ENCODE results near the gene FGF19.
A peak's percentile ranks its signal among the peaks of the same experiment; 100 is the strongest.
"Not testable (repeated sequence)": the region's sequence is repeated elsewhere in the genome, so short reads cannot be mapped to it uniquely, and the experiment has no call there.

Gene FGF19

DNA sequence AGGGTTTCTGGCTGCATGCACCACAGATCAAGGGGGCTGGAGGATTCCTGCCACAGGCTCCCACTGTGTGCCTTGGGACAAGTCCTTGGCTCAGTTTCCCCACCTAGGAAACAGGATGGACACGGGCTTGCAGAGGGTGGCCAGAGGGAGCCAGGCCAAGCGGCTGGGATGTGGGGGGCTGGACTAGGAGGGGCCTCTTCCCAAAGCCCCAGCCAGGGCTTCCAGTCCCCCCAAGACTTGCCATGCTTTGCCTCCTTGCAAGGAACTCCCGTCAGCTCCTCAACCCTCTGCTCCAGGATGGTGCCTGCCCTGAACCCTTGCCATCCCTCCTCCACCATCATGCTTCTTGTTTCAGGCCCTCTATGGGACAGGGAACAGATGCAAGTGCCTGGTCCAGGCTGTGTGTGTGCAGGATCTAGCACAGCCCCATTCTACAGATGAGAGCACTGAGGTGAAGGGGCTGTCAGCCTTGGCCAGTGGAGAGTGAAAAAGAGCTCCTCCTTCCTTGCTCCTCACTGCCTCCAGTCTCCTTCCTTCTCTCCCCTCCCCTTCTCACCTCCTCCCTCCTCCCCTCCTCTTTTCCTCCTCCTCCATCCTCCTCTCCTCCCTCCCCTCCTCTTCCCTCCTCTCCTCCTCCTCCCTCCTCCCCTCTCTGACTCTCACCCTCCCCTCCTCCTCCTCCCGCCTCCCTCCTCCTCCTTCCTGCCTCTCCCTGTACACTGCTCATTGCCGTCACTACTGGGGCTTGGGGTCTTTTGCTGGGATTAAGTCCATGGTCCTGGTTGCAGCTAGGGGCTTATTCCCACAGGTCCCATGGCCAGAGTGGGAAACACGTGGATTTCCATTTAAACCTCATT lies 13.3 kb upstream of the FGF19 start:
- no peak for DNase-seq

GRCh38 chr11:69716099-69716498 lies 12.3 kb upstream of the FGF19 start:
- DNase-seq = no peak

DNA sequence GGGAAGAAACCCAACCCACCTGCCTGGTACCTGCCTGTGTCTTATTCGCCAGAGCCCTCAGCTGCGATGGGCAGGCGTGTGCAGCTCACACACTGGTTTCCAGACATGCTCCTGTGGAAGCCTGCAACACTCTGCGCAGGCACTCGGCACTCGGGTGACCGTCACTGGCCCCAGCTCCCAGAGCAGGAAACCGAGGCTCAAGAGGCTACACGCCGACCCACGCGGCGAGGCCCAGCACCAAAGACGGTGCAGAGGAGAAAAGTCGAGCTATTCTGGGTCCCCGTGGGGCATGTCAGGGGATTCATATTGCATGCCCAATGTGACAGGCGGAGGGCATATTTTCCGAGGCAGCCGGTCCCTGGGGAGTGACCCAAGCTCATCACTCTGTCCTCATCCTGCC lies 11.6 kb upstream of the FGF19 start:
- no peak for DNase-seq

DNA sequence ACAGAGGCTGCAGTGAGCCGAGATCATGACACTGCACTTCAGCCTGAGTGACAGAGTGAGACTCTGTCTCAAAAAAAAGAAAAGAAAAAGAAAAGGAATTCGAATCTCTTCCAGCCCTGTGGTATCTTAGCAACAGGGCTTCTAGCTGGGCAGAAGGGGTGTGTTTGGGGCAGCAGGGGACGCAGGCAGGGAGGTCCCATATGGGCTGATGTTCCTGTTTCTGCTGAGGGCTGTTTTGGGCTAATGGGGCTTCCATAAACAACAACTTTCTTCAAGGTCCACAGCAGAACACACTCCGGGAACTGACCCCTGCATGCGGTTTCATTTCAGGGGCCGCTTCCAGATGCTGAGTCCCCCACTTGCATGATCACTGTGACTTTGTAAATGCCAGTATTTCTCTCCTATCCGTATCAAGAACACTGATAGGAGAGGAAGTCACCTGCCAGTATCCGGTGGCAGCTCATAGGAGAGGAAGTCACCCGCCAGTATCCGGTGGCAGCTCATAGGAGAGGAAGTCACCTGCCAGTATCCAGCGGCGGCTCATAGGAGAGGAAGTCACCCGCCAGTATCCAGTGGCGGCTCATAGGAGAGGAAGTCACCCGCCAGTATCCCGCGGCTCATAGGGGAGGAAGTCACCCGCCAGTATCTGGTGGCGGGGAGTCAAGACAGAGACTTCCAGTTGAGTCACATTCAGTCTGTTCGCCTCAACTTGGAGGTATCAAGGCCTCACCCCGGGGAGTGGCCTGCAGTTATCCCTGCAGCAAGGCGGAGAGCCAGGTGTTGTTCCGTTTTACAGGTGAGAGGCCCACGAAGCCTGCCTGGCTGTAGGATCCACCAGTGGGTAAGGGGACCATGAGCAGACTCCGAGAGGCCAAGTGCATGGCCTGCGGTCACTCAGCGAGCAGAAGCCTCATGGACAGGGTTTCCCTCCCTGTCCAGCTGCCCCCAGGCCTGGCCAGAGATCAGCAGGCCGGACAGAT lies 8.3 kb upstream of the FGF19 start:
- peak; percentile 35 for DNase-seq

DNA sequence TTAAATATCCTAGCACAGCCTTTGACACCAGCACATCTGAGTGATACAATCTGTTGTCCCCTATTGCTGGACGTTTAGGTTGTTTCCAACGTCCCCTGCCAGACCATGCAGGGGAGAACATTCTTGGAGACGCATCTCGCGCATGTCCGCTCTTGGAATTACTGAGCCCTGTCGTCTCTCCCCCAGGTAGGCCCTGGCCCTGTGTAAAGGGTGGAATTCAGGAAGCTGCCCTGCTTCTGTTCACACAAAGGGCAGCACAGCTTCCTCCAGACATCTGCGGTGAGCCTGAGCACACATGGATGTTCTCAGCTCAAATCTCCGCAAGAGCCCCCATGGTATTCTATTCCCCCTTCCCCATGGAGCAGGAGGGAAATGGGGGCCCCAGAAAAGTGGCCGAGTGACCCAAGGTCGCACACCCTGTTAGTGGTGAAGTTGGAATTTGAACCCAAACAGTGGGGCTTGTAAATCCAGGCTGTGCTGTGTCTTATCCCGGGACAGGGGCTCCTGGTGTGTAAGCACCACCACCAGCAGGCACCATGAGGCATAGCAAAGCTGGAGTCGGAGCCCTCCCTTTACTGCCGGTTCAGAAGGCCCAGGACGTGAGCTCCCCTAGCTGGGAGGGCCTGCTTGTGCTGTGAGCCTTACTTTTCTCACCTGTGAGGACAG lies 5.0 kb upstream of the FGF19 start:
- DNase-seq = no peak

DNA sequence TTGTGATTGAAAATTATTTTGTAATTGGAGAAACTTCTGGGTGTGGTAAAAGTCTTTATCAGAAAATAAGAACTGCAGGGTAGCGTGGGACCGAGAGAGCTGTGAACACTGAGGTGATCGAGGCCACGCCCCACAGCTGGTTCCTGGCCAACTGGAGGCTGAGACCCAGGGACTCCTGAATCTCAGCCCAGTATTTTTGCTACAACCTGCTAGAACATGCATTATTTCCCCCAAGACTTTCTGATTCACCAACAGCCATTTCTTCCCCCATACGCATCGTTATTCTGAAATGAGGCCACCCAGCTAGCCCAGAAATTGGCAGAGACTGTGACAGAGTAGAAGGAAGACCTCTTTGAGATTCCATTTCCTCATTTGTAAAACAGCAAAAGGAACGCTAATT lies 3.4 kb upstream of the FGF19 start:
- DNase-seq = no peak

DNA sequence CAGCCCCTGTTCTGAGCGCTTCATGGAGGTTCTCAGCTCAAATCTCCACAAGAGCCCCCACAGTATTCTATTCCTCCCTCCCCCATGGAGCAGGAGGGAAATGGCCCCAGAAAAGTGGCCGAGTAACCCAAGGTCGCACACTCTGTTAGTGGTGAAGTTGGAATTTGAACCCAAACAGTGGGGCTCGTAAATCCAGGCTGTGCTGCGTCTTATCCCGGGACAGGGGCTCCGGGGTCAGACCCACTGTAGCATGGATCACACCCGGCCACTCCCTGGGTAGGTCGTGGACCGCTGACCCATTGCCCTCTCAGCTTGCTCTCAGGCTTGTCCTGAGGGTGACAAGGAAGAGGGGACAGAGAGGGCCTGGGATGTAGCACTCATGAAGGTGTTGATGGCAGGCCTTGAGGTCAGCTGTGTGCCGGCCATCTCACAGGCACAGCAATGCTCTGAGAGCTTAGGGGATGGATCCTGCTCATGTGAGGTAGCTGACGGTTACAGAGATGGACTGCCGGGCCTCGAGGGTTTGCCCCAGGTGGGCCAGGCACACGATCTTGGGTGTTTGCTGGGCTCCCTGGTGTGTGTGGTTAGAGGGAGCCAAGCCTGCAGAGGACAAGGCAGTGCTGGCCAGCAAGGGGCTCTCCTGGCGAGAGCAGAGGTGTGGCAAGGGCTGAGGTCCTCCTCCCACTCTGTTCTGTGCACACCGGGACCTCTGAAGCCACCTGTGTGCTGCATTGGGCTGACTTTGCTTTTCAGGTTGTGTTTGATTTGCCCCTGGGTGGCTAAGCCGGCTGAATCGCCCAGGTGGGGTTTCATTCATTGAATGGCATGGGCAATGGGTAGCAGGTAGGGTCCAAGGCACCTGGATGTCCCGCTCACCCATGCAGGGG lies 2.3 kb upstream of the FGF19 start:
- no peak for DNase-seq

- DNase-seq = no peak
Measured at GRCh38 chr11:69705351-69705811, 1.6 kb upstream of the FGF19 start.

- DNase-seq = peak; percentile 35
Measured at GRCh38 chr11:69704508-69705253, 859 bp upstream of the FGF19 start.

- no peak for DNase-seq
Measured at GRCh38 chr11:69703453-69703767, 412 bp downstream of the FGF19 start.

DNA sequence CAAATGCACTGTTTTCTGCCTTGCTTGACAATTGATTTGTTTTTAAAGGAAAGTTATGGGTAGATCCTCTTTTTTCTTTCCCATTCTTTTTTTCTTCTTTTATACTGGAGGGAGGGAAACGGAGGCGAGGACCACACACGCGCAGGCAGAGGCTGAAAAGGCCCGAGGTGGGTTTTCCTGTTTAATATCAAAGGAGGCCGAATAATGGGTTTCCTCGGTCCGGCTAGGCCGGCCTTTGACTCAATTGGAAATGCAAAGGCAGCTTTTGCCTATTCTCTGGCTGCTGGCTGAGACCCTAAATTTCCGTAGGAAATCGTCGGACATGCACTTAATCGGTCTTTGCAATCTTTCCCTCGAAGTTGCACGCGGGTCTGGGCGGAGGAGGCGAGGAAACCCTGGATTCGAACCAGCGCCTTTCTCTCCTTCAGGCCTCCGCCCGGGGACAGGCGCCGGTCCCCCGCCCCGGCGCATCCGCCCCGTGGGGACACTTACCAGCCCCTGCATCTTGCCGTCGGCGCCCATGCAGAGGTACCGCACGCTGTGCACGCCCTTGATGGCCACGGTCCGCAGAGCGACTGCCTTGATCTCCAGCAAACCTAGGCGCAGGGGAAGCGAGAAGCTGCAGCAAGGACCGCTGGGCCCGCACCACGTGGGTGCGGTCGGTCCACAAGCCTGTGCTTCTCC lies 911 bp downstream of the FGF19 start:
- no peak for DNase-seq

- no peak for DNase-seq
Measured at GRCh38 chr11:69702239-69702691, 1.6 kb downstream of the FGF19 start.

GRCh38 chr11:69700278-69701140 lies 3.3 kb downstream of the FGF19 start:
- DNase-seq = no peak

- no peak for DNase-seq
Measured at GRCh38 chr11:69699213-69699612, 4.6 kb downstream of the FGF19 start.

DNA sequence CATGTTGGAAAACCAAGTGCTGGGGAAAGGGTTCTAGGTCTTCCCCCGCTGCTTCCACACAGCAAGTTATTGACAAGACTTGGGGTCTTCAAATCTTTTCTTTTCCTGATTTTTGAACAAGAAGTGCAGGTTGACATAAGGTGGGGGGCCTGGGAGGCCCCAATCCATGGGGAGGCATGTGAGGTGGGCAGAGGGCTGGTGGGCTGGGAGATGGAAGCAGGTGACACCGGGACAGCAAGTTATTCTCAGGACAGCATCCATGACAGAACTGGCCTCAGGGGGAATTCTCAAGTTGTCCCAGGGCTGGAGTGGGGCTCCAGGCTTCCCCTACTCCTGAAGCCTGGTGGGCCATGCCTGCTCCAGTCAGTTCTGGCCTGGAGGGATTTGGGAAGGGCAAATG lies 5.5 kb downstream of the FGF19 start:
- DNase-seq = no peak

- DNase-seq = no peak
Measured at GRCh38 chr11:69697861-69698260, 6.0 kb downstream of the FGF19 start.

GRCh38 chr11:69697469-69697843 lies 6.4 kb downstream of the FGF19 start:
- DNase-seq = no peak

GRCh38 chr11:69696749-69697468 lies 6.9 kb downstream of the FGF19 start:
- DNase-seq = no peak

DNA sequence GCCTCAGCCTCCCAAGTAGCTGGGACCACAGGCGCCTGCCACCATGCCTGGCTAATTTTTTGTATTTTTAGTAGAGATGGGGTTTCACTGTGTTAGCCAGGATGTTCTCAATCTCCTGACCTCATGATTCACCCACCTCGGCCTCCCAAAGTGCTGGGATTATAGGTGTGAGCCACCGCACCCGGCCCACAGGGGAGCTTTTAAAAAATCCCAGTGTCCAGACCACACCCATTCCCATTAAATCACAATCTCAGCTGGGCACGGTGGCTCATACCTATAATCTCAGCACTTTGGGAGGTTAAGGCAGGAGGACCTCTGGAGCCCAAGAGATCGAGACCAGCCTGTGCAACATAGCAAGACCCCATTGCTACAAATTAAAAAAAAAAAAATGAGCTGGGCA lies 7.8 kb downstream of the FGF19 start:
- not testable (repeated sequence) for DNase-seq

Measured in stimulated activated CD4-positive, alpha-beta T cell treated with anti-CD3 and anti-CD28 coated beads, Interleukin-15, amount 100 ng/mL, for 24 hours (primary cell).